Fibroblast of pulmonary artery (primary cell): ENCODE results near the gene PLA2G6.

Experiments used
- DNase-seq: peaks from one replicate; pipeline ENCODE4 v3.0.0-alpha.2; 2010; ENCODE audit warnings: low read depth
- H3K4me3 ChIP-seq: replicated peaks from 2 replicates; pipeline ENCODE4 v1.5.1; 2011; ENCODE audit warnings: low read depth, mild to moderate bottlenecking, control low read depth, low read length, moderate library complexity
- TF ChIP-seq, protein P1 (sequence below): IDR thresholded peaks from 2 replicates; pipeline ENCODE4 v1.5.1; 2011; ENCODE audit warnings: mild to moderate bottlenecking, control low read depth, low read length, inconsistent platforms; ENCODE audit errors: missing control alignments

Gene PLA2G6

DNA sequence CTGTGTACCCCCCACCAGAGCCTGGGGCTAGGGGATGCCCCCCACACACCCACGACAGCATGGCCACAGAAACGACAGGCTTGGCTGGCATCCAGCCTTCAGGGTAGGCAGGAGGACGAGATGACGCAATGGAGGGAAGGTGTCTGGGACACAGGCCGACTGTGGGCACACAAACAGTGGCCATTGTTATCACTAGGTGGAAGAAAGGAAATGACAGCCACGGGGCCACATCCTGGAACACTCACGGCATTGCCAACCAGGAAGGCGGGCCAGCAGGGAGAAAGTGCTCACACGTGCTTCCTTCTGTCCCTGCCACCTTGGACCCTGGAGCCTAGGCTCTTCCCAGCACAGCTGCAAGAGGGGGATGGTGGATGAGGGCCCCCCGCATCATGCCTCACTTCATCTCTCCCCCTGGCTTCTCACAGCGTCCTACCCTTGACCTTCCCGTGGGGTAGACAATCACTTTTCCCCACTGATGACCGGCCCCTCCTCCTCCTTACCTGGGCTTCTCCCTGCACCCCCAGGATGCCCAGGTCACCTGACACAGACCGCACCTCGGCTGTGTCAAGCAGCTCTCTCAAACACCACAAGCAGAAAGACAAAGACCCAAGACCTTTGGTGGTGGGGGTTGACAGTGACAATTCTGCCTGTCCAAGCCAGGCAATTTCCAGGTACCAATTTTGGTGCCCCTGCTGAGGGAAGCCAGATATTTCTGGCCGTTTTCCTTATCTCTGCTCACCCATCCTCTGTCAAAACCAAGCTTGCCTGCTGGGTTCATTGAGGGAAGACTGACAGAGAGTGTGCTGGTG is 8.6 kb downstream of the PLA2G6 start:
- no peak overlapping the region for H3K4me3 ChIP-seq
- TF ChIP-seq, protein P1, sequence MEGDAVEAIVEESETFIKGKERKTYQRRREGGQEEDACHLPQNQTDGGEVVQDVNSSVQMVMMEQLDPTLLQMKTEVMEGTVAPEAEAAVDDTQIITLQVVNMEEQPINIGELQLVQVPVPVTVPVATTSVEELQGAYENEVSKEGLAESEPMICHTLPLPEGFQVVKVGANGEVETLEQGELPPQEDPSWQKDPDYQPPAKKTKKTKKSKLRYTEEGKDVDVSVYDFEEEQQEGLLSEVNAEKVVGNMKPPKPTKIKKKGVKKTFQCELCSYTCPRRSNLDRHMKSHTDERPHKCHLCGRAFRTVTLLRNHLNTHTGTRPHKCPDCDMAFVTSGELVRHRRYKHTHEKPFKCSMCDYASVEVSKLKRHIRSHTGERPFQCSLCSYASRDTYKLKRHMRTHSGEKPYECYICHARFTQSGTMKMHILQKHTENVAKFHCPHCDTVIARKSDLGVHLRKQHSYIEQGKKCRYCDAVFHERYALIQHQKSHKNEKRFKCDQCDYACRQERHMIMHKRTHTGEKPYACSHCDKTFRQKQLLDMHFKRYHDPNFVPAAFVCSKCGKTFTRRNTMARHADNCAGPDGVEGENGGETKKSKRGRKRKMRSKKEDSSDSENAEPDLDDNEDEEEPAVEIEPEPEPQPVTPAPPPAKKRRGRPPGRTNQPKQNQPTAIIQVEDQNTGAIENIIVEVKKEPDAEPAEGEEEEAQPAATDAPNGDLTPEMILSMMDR: no peak
- DNase-seq: peak; percentile 89

- no peak for DNase-seq
- TF ChIP-seq, protein P1: no peak
- H3K4me3 ChIP-seq: no peak overlapping the region
Observed at GRCh38 chr22:38171927-38172831, 9.5 kb downstream of the PLA2G6 start.

- no peak overlapping the region for H3K4me3 ChIP-seq
- DNase-seq: no peak
- TF ChIP-seq, protein P1: no peak
Observed at GRCh38 chr22:38170469-38170868, 11.2 kb downstream of the PLA2G6 start.

DNA sequence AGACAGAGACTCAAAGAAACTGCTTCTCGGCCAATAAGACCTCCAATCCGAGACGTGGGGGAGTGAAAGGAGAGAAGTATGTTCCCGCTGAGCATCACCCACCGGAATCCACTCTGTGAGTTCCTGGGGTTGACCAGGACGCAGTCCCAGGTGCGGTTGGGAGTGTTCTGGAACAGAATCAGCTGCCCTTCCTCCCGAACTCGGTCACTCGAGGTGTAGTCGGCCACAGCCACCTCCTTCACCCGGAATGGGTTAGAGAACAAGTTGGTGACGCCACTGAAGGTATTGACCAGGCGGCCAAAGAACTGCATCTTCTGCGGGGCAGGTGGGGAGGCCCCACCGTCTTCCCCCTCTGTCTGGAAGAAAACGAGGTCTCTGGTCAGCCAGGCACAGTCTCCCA is 12.5 kb downstream of the PLA2G6 start:
- TF ChIP-seq, protein P1: no peak
- H3K4me3 ChIP-seq: no peak overlapping the region
- DNase-seq: no peak

DNA sequence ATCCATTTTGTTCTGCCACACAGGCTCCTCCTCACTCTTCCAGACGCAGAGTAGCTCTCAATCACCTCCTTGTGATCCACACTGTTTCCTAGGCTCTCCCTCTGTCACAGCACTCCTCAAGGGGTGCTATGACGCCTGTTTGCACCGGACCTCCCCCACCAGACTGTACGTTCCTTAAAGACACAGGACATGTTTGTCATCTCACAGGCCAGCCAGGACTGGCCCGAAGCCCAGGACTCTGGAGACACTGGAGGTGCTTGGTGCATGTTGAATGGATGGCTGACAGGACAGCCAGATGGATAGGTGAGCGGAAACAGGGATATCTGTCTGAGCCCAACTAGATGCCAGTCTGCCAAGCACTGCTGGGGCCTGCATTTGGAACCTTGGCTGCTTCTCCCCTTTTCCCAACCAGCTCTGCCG is 13.6 kb downstream of the PLA2G6 start:
- DNase-seq: no peak
- TF ChIP-seq, protein P1: no peak
- H3K4me3 ChIP-seq: no peak overlapping the region

DNA sequence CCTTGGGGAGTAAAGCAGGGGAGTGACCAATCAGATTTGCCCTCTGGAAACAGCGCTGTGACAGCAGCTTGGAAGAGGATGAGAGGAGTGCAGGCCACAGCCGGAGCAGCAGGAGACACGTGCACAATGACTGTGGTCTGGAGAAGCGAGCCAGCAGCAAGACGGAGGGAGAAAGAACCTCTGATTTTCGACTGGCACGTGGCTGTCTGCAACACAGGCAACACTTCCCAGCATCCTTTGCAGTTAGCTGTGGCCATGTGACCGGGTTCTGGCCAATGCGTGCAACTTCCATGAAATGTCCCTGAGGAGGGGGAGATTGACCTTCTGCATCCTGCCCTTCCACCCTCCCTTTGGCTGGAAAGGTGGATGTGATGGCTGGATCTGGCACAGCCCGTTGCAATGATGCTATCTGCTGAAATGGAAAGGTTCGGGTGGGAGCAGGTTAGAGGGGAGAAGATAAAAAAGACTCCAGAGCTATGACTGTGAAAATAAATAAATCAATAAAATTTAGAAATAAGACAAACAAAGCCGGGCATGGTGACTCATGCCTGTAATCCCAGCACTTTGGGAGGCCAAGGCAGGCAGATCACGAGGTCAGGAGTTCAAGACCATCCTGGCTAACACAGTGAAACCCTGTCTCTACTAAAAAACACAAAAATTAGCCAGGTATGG is 15.6 kb downstream of the PLA2G6 start:
- TF ChIP-seq, protein P1: no peak
- no peak for DNase-seq
- H3K4me3 ChIP-seq: no peak overlapping the region
